ENCODE results near the gene GYPA.
"Not testable (repeated sequence)": the region's sequence is repeated elsewhere in the genome, so short reads cannot be mapped to it uniquely, and the experiment has no call there.

Gene GYPA

GRCh38 chr4:144140594-144141295 is at the start of gene GYPA:
Gene GYPA (minus strand): TSS chr4:144140718. CDS start chr4:144140635, 83 bp downstream.
- not testable (repeated sequence) for DNase-seq

GRCh38 chr4:144190009-144190408 is 49.5 kb upstream of the GYPA start:
- no peak for DNase-seq

GRCh38 chr4:144189121-144189520 is 48.6 kb upstream of the GYPA start:
- DNase-seq: no peak

GRCh38 chr4:144185086-144185485 is 44.6 kb upstream of the GYPA start:
- DNase-seq: no peak

- DNase-seq: no peak
Measured at GRCh38 chr4:144183165-144183564, 42.6 kb upstream of the GYPA start.

GRCh38 chr4:144181391-144181790 is 40.9 kb upstream of the GYPA start:
- no peak for DNase-seq

- DNase-seq: no peak
Measured at GRCh38 chr4:144179152-144179739, 38.7 kb upstream of the GYPA start.

GRCh38 chr4:144178414-144178813 is 37.9 kb upstream of the GYPA start:
- DNase-seq: no peak

GRCh38 chr4:144176476-144176875 is 36.0 kb upstream of the GYPA start:
- no peak for DNase-seq

- DNase-seq: no peak
Measured at GRCh38 chr4:144174401-144175067, 34.0 kb upstream of the GYPA start.

- DNase-seq: no peak
Measured at GRCh38 chr4:144171697-144172096, 31.2 kb upstream of the GYPA start.

GRCh38 chr4:144169211-144169610 is 28.7 kb upstream of the GYPA start:
- DNase-seq: no peak

- no peak for DNase-seq
Measured at GRCh38 chr4:144154044-144154443, 13.5 kb upstream of the GYPA start.

GRCh38 chr4:144142690-144143326 is 2.3 kb upstream of the GYPA start:
- not testable (repeated sequence) for DNase-seq

GRCh38 chr4:144141493-144141892 is 975 bp upstream of the GYPA start:
- DNase-seq: no peak

- not testable (repeated sequence) for DNase-seq
Measured at GRCh38 chr4:144139991-144140390, 527 bp downstream of the GYPA start.

- not testable (repeated sequence) for DNase-seq
Measured at GRCh38 chr4:144139547-144139946, 971 bp downstream of the GYPA start.

- DNase-seq: not testable (repeated sequence)
Measured at GRCh38 chr4:144138239-144138638, 2.3 kb downstream of the GYPA start.

GRCh38 chr4:144137137-144137931 is 3.2 kb downstream of the GYPA start:
- DNase-seq: not testable (repeated sequence)

GRCh38 chr4:144136189-144136588 is 4.3 kb downstream of the GYPA start:
- not testable (repeated sequence) for DNase-seq

GRCh38 chr4:144130167-144130566 is 10.4 kb downstream of the GYPA start:
- not testable (repeated sequence) for DNase-seq

- DNase-seq: not testable (repeated sequence)
Measured at GRCh38 chr4:144129336-144129875, 11.1 kb downstream of the GYPA start.

Data from activated naive CD4-positive, alpha-beta T cell treated with anti-CD3 and anti-CD28 coated beads, Interleukin-2, amount 50 U/mL, for 16 hours (primary cell).